H1 (cell line): ENCODE data around the gene BRAP. TPM values are rescaled to one million over a fixed set of nuclear protein-coding genes. Genes with fewer than 3 reads are reported as not detected.

Experiments
- CTCF ChIA-PET: fragments of 300-600 bp; sonication (Branson Sonifier 250); formaldehyde crosslinking; loops from one replicate; lab custom pipeline; 2021; ENCODE audit not compliant: partially characterized antibody; lab: Charles Lee
- POLR2A ChIA-PET: fragments of 300-600 bp; sonication (Branson Sonifier 250); formaldehyde crosslinking; loops from one replicate; lab custom pipeline; 2021; ENCODE audit warnings: inconsistent platforms; ENCODE audit not compliant: partially characterized antibody; lab: Charles Lee
- DNase-seq, 2 experiments: peaks; one replicate each; pipeline versions ENCODE4 v3.0.0 to v3.0.0-alpha.2; 2010 to 2022; ENCODE audit warnings: low spot score in 2 of 2, low read depth in 1 of 2, mixed read lengths in 1 of 2
- FAIRE-seq: peaks from 2 replicates; lab custom pipeline; 2011; peaks lifted over from hg19 to GRCh38; lab: Jason Lieb, UNC
- H2AFZ ChIP-seq: 2 replicates; pipeline ENCODE4 v1.8.1; 2012; ENCODE audit warnings: low read length, inconsistent platforms
- H2AK5ac ChIP-seq: 2 replicates; pipeline ENCODE4 v1.6.1; 2013; ENCODE audit warnings: low read depth, low read length
- H2BK120ac ChIP-seq: replicated peaks from 2 replicates; pipeline ENCODE3; 2013; ENCODE audit warnings: low read depth, low read length, inconsistent platforms
- H2BK12ac ChIP-seq: 2 replicates; pipeline ENCODE4 v1.6.1; 2013; ENCODE audit warnings: low read depth, low read length
- H2BK15ac ChIP-seq: 2 replicates; pipeline ENCODE4 v1.6.1; 2013; ENCODE audit warnings: low read length
- H2BK20ac ChIP-seq: 2 replicates; pipeline ENCODE4 v1.6.1; 2013; ENCODE audit warnings: low read length
- H2BK5ac ChIP-seq: 2 replicates; pipeline ENCODE4 v1.6.1; 2013; ENCODE audit warnings: low read depth, low read length
- H3K14ac ChIP-seq: 2 replicates; pipeline ENCODE4 v1.6.1; 2013; ENCODE audit warnings: inconsistent platforms; ENCODE audit not compliant: insufficient read length
- H3K18ac ChIP-seq: 2 replicates; pipeline ENCODE4 v1.6.1; 2013; ENCODE audit warnings: low read length; ENCODE audit errors: extremely low read depth
- H3K23ac ChIP-seq: 2 replicates; pipeline ENCODE4 v1.6.1; 2013; ENCODE audit warnings: inconsistent platforms; ENCODE audit not compliant: insufficient read length
- H3K23me2 ChIP-seq: 2 replicates; pipeline ENCODE4 v1.6.1; 2013; ENCODE audit warnings: low read depth, low read length
- H3K27ac ChIP-seq: 2 replicates; pipeline ENCODE4 v1.6.1; 2011; ENCODE audit warnings: low read depth, low read length, inconsistent platforms
- H3K27me3 ChIP-seq, 4 experiments: replicated peaks in 1 of 4; 1 replicate in 1 of 4; 2 replicates in 3 of 4; pipeline versions ENCODE4 v1.6.1 to v1.8.1; 2011 to 2013; ENCODE audit warnings: low read length in 3 of 4, mild to moderate bottlenecking in 3 of 4, inconsistent platforms in 2 of 4, mixed read lengths in 2 of 4, moderate library complexity in 1 of 4; ENCODE audit not compliant: control insufficient read depth in 3 of 4, insufficient read depth in 3 of 4; ENCODE audit errors: extremely low read depth in 1 of 4
- H3K36me3 ChIP-seq, 4 experiments: 2 replicates each; pipeline versions ENCODE4 v1.6.1 to v1.8.1; 2011 to 2013; ENCODE audit warnings: mild to moderate bottlenecking in 4 of 4, low read length in 3 of 4, moderate library complexity in 2 of 4, control low read depth in 1 of 4, inconsistent platforms in 1 of 4; ENCODE audit not compliant: insufficient read depth in 4 of 4, control insufficient read depth in 2 of 4
- H3K4ac ChIP-seq: replicated peaks from 2 replicates; pipeline ENCODE3; 2013; ENCODE audit warnings: low read length, low read depth, mixed read lengths, inconsistent platforms; ENCODE audit not compliant: insufficient read length
- H3K4me1 ChIP-seq, 4 experiments: replicated peaks in 1 of 4; 1 replicate in 1 of 4; 2 replicates in 3 of 4; pipeline versions ENCODE4 v1.6.1 to v1.8.1; 2011 to 2013; ENCODE audit warnings: low read length in 3 of 4, inconsistent platforms in 2 of 4, mixed read lengths in 1 of 4; ENCODE audit not compliant: insufficient read depth in 4 of 4, control insufficient read depth in 3 of 4
- H3K4me2 ChIP-seq, 2 experiments: 2 replicates each; pipeline versions ENCODE4 v1.6.1 to v1.8.1; 2011 to 2013; ENCODE audit warnings: low read depth in 2 of 2, low read length in 2 of 2, control low read depth in 1 of 2, inconsistent platforms in 1 of 2, mild to moderate bottlenecking in 1 of 2; ENCODE audit not compliant: insufficient read depth in 1 of 2
- H3K4me3 ChIP-seq, 4 experiments: fragments of 200-600, 300-600 bp in 1 of 4; sonication (generic), shearing (Covaris generic), sonication (Bioruptor Twin) in 1 of 4; 2 replicates each; pipeline versions ENCODE4 v1.5.1 to v1.8.1; 2011 to 2016; ENCODE audit warnings: low read length in 4 of 4, low read depth in 3 of 4, control low read depth in 2 of 4, inconsistent platforms in 2 of 4, mild to moderate bottlenecking in 2 of 4, mixed read lengths in 1 of 4, moderate library complexity in 1 of 4; ENCODE audit not compliant: insufficient read depth in 2 of 4; ENCODE audit errors: extremely low read depth in 1 of 4
- H3K56ac ChIP-seq: replicated peaks from 2 replicates; pipeline ENCODE3; 2013; ENCODE audit warnings: low read depth, mild to moderate bottlenecking, mixed read lengths, low read length, inconsistent platforms; ENCODE audit not compliant: insufficient read length
- H3K79me1 ChIP-seq: 2 replicates; pipeline ENCODE4 v1.6.1; 2013; ENCODE audit warnings: low read depth, low read length, control low read depth
- H3K79me2 ChIP-seq, 2 experiments: 2 replicates each; pipeline versions ENCODE4 v1.6.1 to v1.8.1; 2012 to 2013; ENCODE audit warnings: low read length in 2 of 2, mild to moderate bottlenecking in 2 of 2, inconsistent platforms in 1 of 2; ENCODE audit not compliant: insufficient read depth in 2 of 2, control insufficient read depth in 1 of 2
- H3K9ac ChIP-seq, 4 experiments: replicated peaks in 1 of 4; 1 replicate in 1 of 4; 2 replicates in 3 of 4; pipeline versions ENCODE4 v1.6.1 to v1.8.1; 2011 to 2013; ENCODE audit warnings: low read depth in 3 of 4, low read length in 3 of 4, control low read depth in 2 of 4, mild to moderate bottlenecking in 2 of 4, moderate library complexity in 2 of 4, inconsistent platforms in 1 of 4; ENCODE audit errors: extremely low read depth in 1 of 4
- H3K9me3 ChIP-seq, 2 experiments: 2 replicates each; pipeline versions ENCODE4 v1.6.1 to v1.8.1; 2012 to 2013; ENCODE audit warnings: mild to moderate bottlenecking in 2 of 2, moderate library complexity in 2 of 2, control low read depth in 1 of 2, inconsistent platforms in 1 of 2, low read depth in 1 of 2, low read length in 1 of 2, mixed read lengths in 1 of 2; ENCODE audit not compliant: insufficient read depth in 2 of 2
- H4K20me1 ChIP-seq, 2 experiments: replicated peaks in 1 of 2; 2 replicates each; pipeline versions ENCODE3 to v1.8.1; 2011 to 2013; ENCODE audit warnings: inconsistent platforms in 2 of 2, low read length in 2 of 2, mild to moderate bottlenecking in 1 of 2; ENCODE audit not compliant: insufficient read depth in 2 of 2, control insufficient read depth in 1 of 2
- H4K5ac ChIP-seq: 2 replicates; pipeline ENCODE4 v1.6.1; 2013; ENCODE audit warnings: low read length, low read depth, mixed read lengths, inconsistent platforms; ENCODE audit not compliant: insufficient read length
- H4K8ac ChIP-seq: 2 replicates; pipeline ENCODE4 v1.8.0; 2013; ENCODE audit warnings: mild to moderate bottlenecking, moderate library complexity, low read length, inconsistent platforms; ENCODE audit not compliant: insufficient read depth; ENCODE audit errors: extremely low read depth
- H4K91ac ChIP-seq: replicated peaks from 2 replicates; pipeline ENCODE3; 2013; ENCODE audit warnings: low read length, mixed read lengths, inconsistent platforms; ENCODE audit not compliant: insufficient read length
- BACH1 ChIP-seq: IDR thresholded peaks from 2 replicates; pipeline ENCODE4 v1.6.1; 2012; ENCODE audit warnings: low read length, improper control_type of control experiment
- E2F6 ChIP-seq: IDR thresholded peaks from 2 replicates; pipeline ENCODE4 v1.6.1; 2012; ENCODE audit warnings: inconsistent platforms
- MAX ChIP-seq: IDR thresholded peaks from 2 replicates; pipeline ENCODE4 v1.6.1; 2012; ENCODE audit warnings: inconsistent platforms
- WGBS, 2 experiments: shearing (Covaris generic) in 1 of 2; methylation state at CpG; one replicate each; pipeline versions ENCODE4 v1.1.6 to v1.1.7; 2013 to 2015; ENCODE audit warnings: low lambda C conversion rate in 2 of 2, mixed read lengths in 2 of 2, inconsistent platforms in 1 of 2, low coverage in 1 of 2, missing lambda C conversion rate in 1 of 2; ENCODE audit not compliant: insufficient replicate concordance in 2 of 2, insufficient coverage in 1 of 2, insufficient read length in 1 of 2; ENCODE audit errors: extremely low coverage in 1 of 2, missing lambda C conversion rate in 1 of 2; 5-methylcytosine and 5-hydroxymethylcytosine counted together
- polyA plus RNA-seq, 7 experiments: library from polyadenylated mRNA; depleted of rRNA in 3 of 7; stranded (reverse) in 5 of 7; unstranded in 2 of 7; fragments of >200 nt in 5 of 7; fragments of 200-250 nt in 2 of 7; gene quantifications; 1 replicate in 5 of 7; 2 replicates in 1 of 7; 4 replicates in 1 of 7; pipeline versions ENCODE4 v1.2.1 to v1.2.3, GENCODE V29; 2011 to 2013; ENCODE audit warnings: missing spikeins in 2 of 7, mixed read lengths in 2 of 7
- total RNA-seq: library from RNA; stranded (reverse); fragmentation: NEBNext Ultra II Directional; extraction: Animal tissue kit (Norgen Biotek cat#: 25700); gene quantifications from 2 replicates; pipeline ENCODE4 v1.2.1, GENCODE V29; 2021

The BRAP gene
- total and polyA plus RNA-seq, 2 of the 8 experiments (the other 6 are each of a cell fraction or from before 2014, with no cell fraction given), result 12.8 to 22.2 TPM

GRCh38 chr12:111599453-111600204, 86.1 kb downstream of the BRAP start:
- peak overlapping the region; percentile 95 for H4K5ac ChIP-seq
- no peak overlapping the region for H3K14ac ChIP-seq
- no peak overlapping the region for H3K23ac ChIP-seq
- H2BK120ac ChIP-seq, result no peak overlapping the region
- CTCF ChIA-PET, result no interaction called here
- POLR2A ChIA-PET, result interaction anchor here (0.6 to 0.8 kb wide), 4 partner anchors 12 to 195 kb away, joined by 3 to 5 read pairs (median 3); no protein-coding TSS in a partner anchor
- DNase-seq, result peak; percentile 81 to 96
- H3K9ac ChIP-seq, result peak overlapping the region; percentile 60 to 98 (median 94)
- FAIRE-seq, result no peak
- WGBS, 2 experiments, result 5% methylated on average over 33 of the region's 56 CpGs; no CpG with 5 or more reads in 1 of the 2 experiments
- H3K79me1 ChIP-seq, result no peaks in the 10 kb centered on the region
- H4K20me1 ChIP-seq, result peaks cover 0 to 16% of the 10 kb centered on the region in 2 experiments
- no peaks in the 10 kb centered on the region for H3K36me3 ChIP-seq
- no peaks in the 10 kb centered on the region for H3K9me3 ChIP-seq
- no peak overlapping the region for H2AK5ac ChIP-seq
- H3K4ac ChIP-seq, result peak overlapping the region; percentile 17
- peak overlapping the region; percentile 99 for H3K27ac ChIP-seq
- H3K56ac ChIP-seq, result peak overlapping the region; percentile 92
- no peak overlapping the region for H2BK15ac ChIP-seq
- H3K79me2 ChIP-seq, result peaks cover 4 to 38% of the 10 kb centered on the region in 2 experiments
- no peak overlapping the region for H2BK20ac ChIP-seq
- no peak overlapping the region for H2BK12ac ChIP-seq
- H4K91ac ChIP-seq, result peak overlapping the region; percentile 98
- H3K4me3 ChIP-seq, result peak overlapping the region; percentile 77 to 94 (median 90)
- peak overlapping the region; percentile 95; the same call in 1 of the 2 replicates for H4K8ac ChIP-seq
- no peaks in the 10 kb centered on the region for H3K27me3 ChIP-seq
- H3K4me2 ChIP-seq, result peak overlapping the region; percentile 87 to 91
- peaks cover 15% of the 10 kb centered on the region for H3K23me2 ChIP-seq
- peak overlapping the region; percentile 58; the same call in 1 of the 2 replicates for H2AFZ ChIP-seq
- peak overlapping the region; percentile 87 for H3K18ac ChIP-seq
- H3K4me1 ChIP-seq, result peaks cover 0 to 6% (median 1%) of the 10 kb centered on the region in 4 experiments; a peak in 4 of 7 replicates
- peak overlapping the region; percentile 97 for H2BK5ac ChIP-seq
- TF ChIP-seq BACH1 (no peak), MAX (peak; percentile 91), E2F6 (peak; percentile 70)
